A549 (cell line): ENCODE data around the gene LRRC70.

Source experiments
- BHLHE40 ChIP-seq: IDR thresholded peaks from 2 replicates; pipeline ENCODE4 v1.6.1; 2012; ENCODE audit warnings: low read depth, low read length, inconsistent platforms
- MAFK ChIP-seq: fragments of 450-650 bp; IDR thresholded peaks from 2 replicates; pipeline ENCODE4 v1.6.1; 2014; ENCODE audit not compliant: partially characterized antibody
- TF ChIP-seq, protein P1 (sequence below): fragments of >200 bp; sonication (Bioruptor Twin); formaldehyde crosslinking; IDR thresholded peaks from 3 replicates; pipeline ENCODE4 v1.5.1; 2016

DNA sequence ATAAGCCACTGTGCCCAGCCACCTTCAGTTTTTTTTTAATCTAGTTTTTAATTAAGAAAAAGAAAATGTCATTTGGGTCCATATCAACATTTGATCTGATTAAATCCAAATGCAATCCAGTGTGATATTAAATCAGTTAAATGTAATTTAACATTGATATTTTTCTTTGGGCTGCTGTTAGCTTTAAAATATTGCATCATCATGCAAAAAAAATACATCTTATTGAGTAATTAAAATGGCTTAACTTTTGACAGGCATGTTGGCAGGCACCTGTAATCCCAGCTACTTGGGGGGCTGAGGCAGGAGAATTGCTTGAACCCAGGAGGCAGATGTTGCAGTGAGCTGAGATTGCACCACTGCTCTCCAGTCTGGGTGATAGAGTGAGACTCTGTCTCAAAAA is 22.7 kb upstream of the LRRC70 start:
- TF ChIP-seq MAFK (no peak), BHLHE40 (no peak)
- TF ChIP-seq, protein P1, sequence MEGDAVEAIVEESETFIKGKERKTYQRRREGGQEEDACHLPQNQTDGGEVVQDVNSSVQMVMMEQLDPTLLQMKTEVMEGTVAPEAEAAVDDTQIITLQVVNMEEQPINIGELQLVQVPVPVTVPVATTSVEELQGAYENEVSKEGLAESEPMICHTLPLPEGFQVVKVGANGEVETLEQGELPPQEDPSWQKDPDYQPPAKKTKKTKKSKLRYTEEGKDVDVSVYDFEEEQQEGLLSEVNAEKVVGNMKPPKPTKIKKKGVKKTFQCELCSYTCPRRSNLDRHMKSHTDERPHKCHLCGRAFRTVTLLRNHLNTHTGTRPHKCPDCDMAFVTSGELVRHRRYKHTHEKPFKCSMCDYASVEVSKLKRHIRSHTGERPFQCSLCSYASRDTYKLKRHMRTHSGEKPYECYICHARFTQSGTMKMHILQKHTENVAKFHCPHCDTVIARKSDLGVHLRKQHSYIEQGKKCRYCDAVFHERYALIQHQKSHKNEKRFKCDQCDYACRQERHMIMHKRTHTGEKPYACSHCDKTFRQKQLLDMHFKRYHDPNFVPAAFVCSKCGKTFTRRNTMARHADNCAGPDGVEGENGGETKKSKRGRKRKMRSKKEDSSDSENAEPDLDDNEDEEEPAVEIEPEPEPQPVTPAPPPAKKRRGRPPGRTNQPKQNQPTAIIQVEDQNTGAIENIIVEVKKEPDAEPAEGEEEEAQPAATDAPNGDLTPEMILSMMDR = no peak
